OCI-LY3 (cell line): Measurements from ENCODE around the gene SELPLG.

Experiments
- H2AFZ ChIP-seq: fragments of 200-600, 300-600 bp; shearing (Covaris generic); 2 replicates; pipeline ENCODE4 v1.6.0; 2014; ENCODE audit warnings: antibody characterized with exemption, low read depth, low read length
- H3K27ac ChIP-seq: fragments of 200-600, 300-600 bp; sonication (generic); 2 replicates; pipeline ENCODE4 v1.5.1; 2014; ENCODE audit warnings: mild to moderate bottlenecking, low read length, moderate library complexity, mixed read lengths
- H3K27me3 ChIP-seq: fragments of 200-600, 300-600 bp; sonication (generic); 2 replicates; pipeline ENCODE4 v1.6.1; 2014; ENCODE audit warnings: low read depth, low read length, mixed read lengths
- H3K36me3 ChIP-seq: fragments of 200-600, 300-600 bp; sonication (generic); replicated peaks from 2 replicates; pipeline ENCODE3; 2014; ENCODE audit warnings: low read depth, low read length, mixed read lengths
- H3K4me1 ChIP-seq: fragments of 300-600, 200-600 bp; sonication (generic); 2 replicates; pipeline ENCODE4 v1.6.1; 2014; ENCODE audit warnings: low read length, mixed read lengths
- H3K4me2 ChIP-seq: fragments of 200-600, 300-600 bp; sonication (generic); 2 replicates; pipeline ENCODE4 v1.6.1; 2014; ENCODE audit warnings: low read length, mixed read lengths
- H3K4me3 ChIP-seq: fragments of 300-600, 200-600 bp; sonication (generic); 2 replicates; pipeline ENCODE4 v1.5.1; 2014; ENCODE audit warnings: antibody characterized with exemption, mild to moderate bottlenecking, low read length, moderate library complexity
- H3K79me2 ChIP-seq: fragments of 300-600, 200-600 bp; shearing (Covaris generic); 2 replicates; pipeline ENCODE4 v1.6.1; 2014; ENCODE audit warnings: mild to moderate bottlenecking, low read length, mixed read lengths
- H3K9ac ChIP-seq: fragments of 300-600, 200-600 bp; shearing (Covaris generic); 2 replicates; pipeline ENCODE4 v1.6.0; 2014; ENCODE audit warnings: mild to moderate bottlenecking, low read length, moderate library complexity
- H3K9me3 ChIP-seq: fragments of 200-600, 300-600 bp; shearing (Covaris generic); 2 replicates; pipeline ENCODE4 v1.6.1; 2014; ENCODE audit warnings: low read length, mixed read lengths; ENCODE audit not compliant: insufficient read depth
- H4K20me1 ChIP-seq: fragments of 200-600, 300-600 bp; sonication (generic); 2 replicates; pipeline ENCODE4 v1.6.1; 2016; ENCODE audit warnings: low read length, mixed read lengths; ENCODE audit not compliant: insufficient read depth
- CTCF ChIP-seq: fragments of 200-600, 300-600 bp; sonication (generic); IDR thresholded peaks from 2 replicates; pipeline ENCODE4 v1.5.1; 2014; ENCODE audit warnings: antibody characterized with exemption, low read length, low read depth
- EZH2phosphoT487 ChIP-seq: fragments of 200-600 bp; shearing (Covaris generic); IDR thresholded peaks from 2 replicates; pipeline ENCODE4 v1.6.1; 2018; ENCODE audit warnings: antibody characterized with exemption, mixed run types, low read depth

Gene SELPLG

GRCh38 chr12:108594960-108595710 is 38.6 kb downstream of the SELPLG start:
- Histone ChIP-seq H3K9me3 (no peaks in the 10 kb centered on the region), H3K36me3 (no peaks in the 10 kb centered on the region)
- TF ChIP-seq CTCF (no peak), EZH2phosphoT487 (no peak)

GRCh38 chr12:108594323-108594903 is 39.3 kb downstream of the SELPLG start:
- no peaks in the 10 kb centered on the region for H3K79me2 ChIP-seq

More at GRCh38 chr12:108594960-108595710, 38.6 kb downstream of the SELPLG start:
- Histone ChIP-seq H4K20me1 (no peaks in the 10 kb centered on the region), H3K79me2 (no peaks in the 10 kb centered on the region), H3K4me3 (no peak overlapping the region), H2AFZ (no peak overlapping the region), H3K27ac (no peak overlapping the region), H3K27me3 (peaks cover 3% of the 10 kb centered on the region; the same call in 1 of the 2 replicates), H3K4me2 (no peak overlapping the region), H3K4me1 (peaks cover 12% of the 10 kb centered on the region), H3K9ac (no peak overlapping the region)

GRCh38 chr12:108592033-108592909 is 41.4 kb downstream of the SELPLG start:
- no peak overlapping the region for H2AFZ ChIP-seq
- H3K36me3 ChIP-seq: no peaks in the 10 kb centered on the region
- peaks cover 1% of the 10 kb centered on the region; the same call in 1 of the 2 replicates for H3K4me1 ChIP-seq
- H3K79me2 ChIP-seq: no peaks in the 10 kb centered on the region
- TF ChIP-seq CTCF (no peak), EZH2phosphoT487 (no peak)
- no peaks in the 10 kb centered on the region for H3K27me3 ChIP-seq
- H4K20me1 ChIP-seq: no peaks in the 10 kb centered on the region
- H3K4me3 ChIP-seq: no peak overlapping the region
- H3K9ac ChIP-seq: no peak overlapping the region
- no peaks in the 10 kb centered on the region for H3K9me3 ChIP-seq
- H3K4me2 ChIP-seq: no peak overlapping the region
- H3K27ac ChIP-seq: no peak overlapping the region

More at GRCh38 chr12:108594323-108594903, 39.3 kb downstream of the SELPLG start:
- H3K4me3 ChIP-seq: no peak overlapping the region
- no peak overlapping the region for H3K27ac ChIP-seq
- no peaks in the 10 kb centered on the region for H3K9me3 ChIP-seq
- H2AFZ ChIP-seq: no peak overlapping the region
- peaks cover 12% of the 10 kb centered on the region for H3K4me1 ChIP-seq
- no peaks in the 10 kb centered on the region for H3K36me3 ChIP-seq
- H4K20me1 ChIP-seq: no peaks in the 10 kb centered on the region
- H3K4me2 ChIP-seq: no peak overlapping the region
- TF ChIP-seq EZH2phosphoT487 (no peak), CTCF (no peak)
- no peak overlapping the region for H3K9ac ChIP-seq
- peaks cover 3% of the 10 kb centered on the region; the same call in 1 of the 2 replicates for H3K27me3 ChIP-seq
